CD4-positive, alpha-beta T cell treated with Interferon alpha-2 for 1 hour (primary cell): Measurements from ENCODE around the gene TACR1.

Source experiments
- DNase-seq, 2 donors: peaks; one replicate each; pipeline ENCODE4 v3.0.0-alpha.2; 2020 to 2022

TACR1 gene

DNA sequence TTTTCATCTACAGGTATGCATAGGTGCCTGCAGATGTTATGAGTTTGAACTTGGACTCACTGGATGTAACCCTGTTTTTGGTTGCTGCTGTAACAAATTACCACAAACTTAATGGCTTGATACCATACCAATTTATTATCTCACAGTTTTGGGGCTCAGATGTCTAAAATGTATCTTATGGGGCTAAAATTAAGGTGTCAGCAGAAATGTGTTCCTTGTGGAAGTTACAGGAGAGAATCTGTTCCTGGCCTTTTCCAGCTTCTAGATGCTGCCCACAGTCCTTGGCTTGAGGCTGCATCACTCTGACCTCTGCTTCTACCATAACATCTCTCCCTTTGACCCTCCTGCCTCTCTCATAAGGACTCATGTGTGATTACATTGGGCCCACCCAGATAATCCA lies 193.3 kb downstream of the TACR1 start:
- DNase-seq = no peak

DNA sequence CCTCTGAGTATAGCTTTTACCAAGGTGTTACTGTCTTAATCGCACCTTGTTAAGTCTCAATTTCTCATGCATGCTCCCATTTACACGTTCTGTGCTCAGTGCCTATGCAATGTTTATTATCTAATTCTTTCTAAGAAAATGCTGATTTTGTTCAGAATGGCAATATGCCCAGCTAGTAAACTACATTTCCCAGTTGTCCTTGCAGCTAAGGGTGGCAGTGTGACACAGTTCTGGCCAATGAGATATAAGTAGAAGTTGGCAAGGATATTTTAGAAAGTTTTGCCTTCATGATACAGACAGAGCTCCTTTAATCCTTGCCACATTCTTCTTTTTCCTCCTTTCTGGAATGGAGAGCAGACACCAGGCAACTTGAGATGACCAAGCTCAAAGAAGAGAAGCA lies 195.5 kb downstream of the TACR1 start:
- no peak for DNase-seq

DNA sequence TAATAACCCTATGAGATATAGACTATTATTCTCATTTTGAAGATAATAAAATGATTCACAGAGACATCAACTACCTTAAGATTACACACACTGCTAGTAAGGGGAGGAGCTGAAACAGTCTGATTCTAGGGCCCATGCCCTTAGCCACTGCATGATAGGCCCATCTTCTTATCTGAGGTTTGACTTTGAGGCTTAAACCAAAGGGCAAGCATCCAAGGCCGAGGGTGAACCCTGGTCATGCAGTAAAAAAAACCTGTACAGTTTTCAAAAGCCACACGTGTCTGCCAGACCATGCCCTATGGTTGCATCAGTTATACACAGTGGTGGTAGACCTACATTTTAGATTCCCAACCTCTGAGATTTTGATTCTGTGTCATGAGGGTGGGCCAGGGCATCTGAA lies 196.0 kb downstream of the TACR1 start:
- no peak for DNase-seq

DNA sequence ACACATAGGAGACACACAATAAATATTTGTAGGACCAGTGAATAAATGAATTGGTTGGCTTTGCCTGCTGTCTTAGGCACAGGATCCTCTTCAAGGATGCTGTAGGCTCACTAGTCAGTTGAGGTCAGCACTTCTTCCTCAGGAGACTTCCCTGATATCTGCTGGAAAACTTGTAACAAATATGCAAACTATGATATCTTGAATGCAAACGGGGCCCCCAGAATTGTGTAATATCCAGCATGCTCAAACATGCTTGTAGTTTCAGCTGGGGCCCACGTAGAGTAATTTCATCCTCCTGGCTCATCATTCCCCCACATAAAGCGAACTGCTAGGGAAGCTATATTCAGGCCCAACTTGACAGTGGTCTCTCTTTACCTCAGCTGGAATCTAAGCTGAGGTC lies 197.3 kb downstream of the TACR1 start:
- DNase-seq = no peak

DNA sequence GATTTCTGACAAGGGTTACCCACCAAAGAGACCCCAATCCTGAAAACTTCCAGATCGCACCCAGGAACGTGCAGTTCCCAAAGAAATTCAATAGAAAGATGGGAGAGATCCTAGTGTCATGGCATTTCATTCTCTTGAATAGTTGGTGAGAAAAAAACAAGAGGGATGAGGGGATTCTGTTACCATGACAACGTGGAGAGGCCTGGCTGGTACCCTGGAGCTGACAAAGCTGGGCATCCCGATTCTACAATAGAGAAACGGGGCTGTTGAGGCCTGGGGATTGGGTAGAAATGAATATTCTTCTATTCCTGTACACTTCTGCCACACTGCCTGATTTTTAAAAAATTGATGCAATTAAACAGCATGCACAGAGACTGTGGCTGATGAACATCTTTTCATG lies 199.9 kb downstream of the TACR1 start:
- DNase-seq = no peak
